GM12878 (cell line): Measurements from ENCODE around the gene JTB. TPM values are rescaled to one million over a fixed set of nuclear protein-coding genes. Genes with fewer than 3 reads are reported as not detected.

ENCODE experiments used
- ATAC-seq: fragments of 200-7000 bp; cut with Tn5 transposase; 3 replicates; pipeline ENCODE4 v1.9.1; 2020; ENCODE audit warnings: mild to moderate bottlenecking, moderate library complexity
- BruUV-seq: library from RNA; stranded (reverse); fragments of 400-500 nt; replicated peaks from 2 replicates; lab custom pipeline; 2021; lab: Mats Ljungman, UMichigan
- CTCF ChIA-PET: fragments of 300-600 bp; sonication (Branson Sonifier 250); formaldehyde crosslinking; extraction: SDS; loops from one replicate; lab custom pipeline; 2021; ENCODE audit warnings: inconsistent platforms; lab: Yijun Ruan, JAX
- POLR2A ChIA-PET: fragments of 350-600 bp; formaldehyde crosslinking; extraction: SDS; loops from one replicate; lab custom pipeline; 2021; ENCODE audit warnings: inconsistent platforms; lab: Charles Lee
- RAD21 ChIA-PET: fragments of 300-600 bp; sonication (Branson Sonifier 250); formaldehyde crosslinking; loops from one replicate; lab custom pipeline; 2023; ENCODE audit warnings: antibody characterized with exemption; ENCODE audit not compliant: unreplicated experiment; lab: Charles Lee
- SMC1A ChIA-PET: fragments of 300-600 bp; sonication (Branson Sonifier 250); formaldehyde crosslinking; loops from one replicate; lab custom pipeline; 2023; ENCODE audit not compliant: unreplicated experiment, uncharacterized antibody; lab: Charles Lee
- DNase-seq: peaks from one replicate; pipeline ENCODE4 v3.0.0-alpha.2; 2011; ENCODE audit warnings: low read depth, low spot score
- FAIRE-seq: peaks from 3 replicates; lab custom pipeline; 2011; peaks lifted over from hg19 to GRCh38; lab: Jason Lieb, UNC
- H2AFZ ChIP-seq: 2 replicates; pipeline ENCODE4 v1.6.0; 2011; ENCODE audit warnings: low read depth, low read length, control low read depth; ENCODE audit not compliant: control insufficient read depth
- H3K27ac ChIP-seq: 2 replicates; pipeline ENCODE4 v1.5.1; 2011; ENCODE audit warnings: control low read depth; ENCODE audit not compliant: control insufficient read depth, insufficient read depth
- H3K27me3 ChIP-seq, 2 experiments: replicated peaks in 1 of 2; 2 replicates each; pipeline versions ENCODE4 v1.6.0 to v1.6.1; 2011; ENCODE audit warnings: low read length in 1 of 2; ENCODE audit not compliant: control insufficient read depth in 2 of 2, insufficient read depth in 2 of 2
- H3K36me3 ChIP-seq, 2 experiments: 2 replicates each; pipeline ENCODE4 v1.5.1; 2011; ENCODE audit warnings: low read length in 1 of 2; ENCODE audit not compliant: control insufficient read depth in 2 of 2, insufficient read depth in 2 of 2
- H3K4me1 ChIP-seq: 2 replicates; pipeline ENCODE4 v1.6.1; 2011; ENCODE audit warnings: mild to moderate bottlenecking, low read length, moderate library complexity, mixed read lengths; ENCODE audit not compliant: control insufficient read depth, insufficient read depth
- H3K4me2 ChIP-seq: 2 replicates; pipeline ENCODE4 v1.6.0; 2011; ENCODE audit warnings: control low read depth; ENCODE audit not compliant: control insufficient read depth, insufficient read depth
- H3K4me3 ChIP-seq: fragments of 200-600 bp; sonication (generic); 2 replicates; pipeline ENCODE4 v1.5.1; 2016
- H3K79me2 ChIP-seq: 2 replicates; pipeline ENCODE4 v1.6.0; 2011; ENCODE audit warnings: low read length; ENCODE audit not compliant: control insufficient read depth, insufficient read depth
- H3K9ac ChIP-seq: 2 replicates; pipeline ENCODE4 v1.8.0; 2011; ENCODE audit warnings: low read length, control low read depth, mixed read lengths; ENCODE audit not compliant: control insufficient read depth, insufficient read depth
- H3K9me3 ChIP-seq: replicated peaks from 3 replicates; pipeline ENCODE4 v1.5.1; 2011; ENCODE audit warnings: mild to moderate bottlenecking, low read length; ENCODE audit not compliant: control insufficient read depth, insufficient read depth
- H4K20me1 ChIP-seq: 2 replicates; pipeline ENCODE4 v1.6.0; 2011; ENCODE audit not compliant: control insufficient read depth, insufficient read depth
- CREB1 ChIP-seq: IDR thresholded peaks from 2 replicates; pipeline ENCODE4 v1.6.1; 2012; ENCODE audit warnings: low read depth, mild to moderate bottlenecking, inconsistent platforms
- DPF2 ChIP-seq: fragments of 450-650 bp; IDR thresholded peaks from 2 replicates; pipeline ENCODE4 v1.6.1; 2017; ENCODE audit warnings: mild to moderate bottlenecking
- ETV6 ChIP-seq, 2 experiments: fragments of 450-650 bp in 1 of 2; IDR thresholded peaks in 1 of 2; conservative IDR thresholded peaks in 1 of 2; 2 replicates each; pipeline ENCODE4 v1.6.1; 2014; ENCODE audit warnings: antibody characterized with exemption in 1 of 2, borderline replicate concordance in 1 of 2, low read depth in 1 of 2, mild to moderate bottlenecking in 1 of 2, moderate library complexity in 1 of 2
- FOXK2 ChIP-seq: fragments of 450-650 bp; IDR thresholded peaks from 2 replicates; pipeline ENCODE4 v1.6.1; 2017; ENCODE audit warnings: mild to moderate bottlenecking, moderate library complexity
- HDGF ChIP-seq: fragments of 450-650 bp; IDR thresholded peaks from 2 replicates; pipeline ENCODE4 v1.6.1; 2016; ENCODE audit warnings: antibody characterized with exemption
- IKZF1 ChIP-seq: fragments of 450-650 bp; conservative IDR thresholded peaks from 2 replicates; pipeline ENCODE4 v1.6.1; 2017; ENCODE audit warnings: antibody characterized with exemption, mild to moderate bottlenecking
- JUNB ChIP-seq: IDR thresholded peaks from 2 replicates; pipeline ENCODE4 v1.6.1; 2016; ENCODE audit warnings: antibody characterized with exemption, mild to moderate bottlenecking
- LARP7 ChIP-seq: fragments of 450-650 bp; IDR thresholded peaks from 2 replicates; pipeline ENCODE4 v1.6.1; 2017; ENCODE audit warnings: mild to moderate bottlenecking
- NBN ChIP-seq: fragments of 450-650 bp; IDR thresholded peaks from 2 replicates; pipeline ENCODE4 v1.6.1; 2016
- NFXL1 ChIP-seq: fragments of 450-650 bp; IDR thresholded peaks from 2 replicates; pipeline ENCODE4 v1.6.1; 2017; ENCODE audit warnings: antibody characterized with exemption, mild to moderate bottlenecking, borderline replicate concordance
- NR2C1 ChIP-seq: fragments of 450-650 bp; IDR thresholded peaks from 2 replicates; pipeline ENCODE4 v1.6.1; 2017; ENCODE audit warnings: antibody characterized with exemption, mild to moderate bottlenecking, moderate library complexity
- RAD21 ChIP-seq: IDR thresholded peaks from 2 replicates; pipeline ENCODE4 v1.6.1; 2011; ENCODE audit warnings: mild to moderate bottlenecking, low read depth, low read length, moderate library complexity; ENCODE audit not compliant: insufficient read depth
- RBBP5 ChIP-seq: fragments of 200-600 bp; sonication (generic); conservative IDR thresholded peaks from 2 replicates; pipeline ENCODE4 v1.6.1; 2016
- TCF7 ChIP-seq: IDR thresholded peaks from 2 replicates; pipeline ENCODE4 v1.6.1; 2014; ENCODE audit warnings: antibody characterized with exemption, borderline replicate concordance
- ZBTB11 ChIP-seq: fragments of 450-650 bp; formaldehyde crosslinking; IDR thresholded peaks from 2 replicates; pipeline ENCODE4 v1.5.0; 2022; ENCODE audit warnings: mild to moderate bottlenecking, missing genetic modification characterization
- ZNF592 ChIP-seq: fragments of 450-650 bp; IDR thresholded peaks from 2 replicates; pipeline ENCODE4 v1.6.1; 2017; ENCODE audit warnings: mild to moderate bottlenecking, moderate library complexity
- WGBS: methylation state at CpG from one replicate; pipeline ENCODE4 v1.1.6; 2016; ENCODE audit warnings: low lambda C conversion rate; ENCODE audit not compliant: insufficient replicate concordance, insufficient coverage; ENCODE audit errors: missing lambda C conversion rate; 5-methylcytosine and 5-hydroxymethylcytosine counted together
- in situ Hi-C: fragments of 300-500 bp; cut with MboI; formaldehyde crosslinking; loops from 9 replicates; pipeline ENCODE4 v1.14.3; 2018; ENCODE audit warnings: mixed read lengths
- intact Hi-C: fragments of 100-400 bp; cut with micrococcal nuclease; formaldehyde crosslinking; loops from one replicate; pipeline ENCODE4 v1.14.2; 2022; ENCODE audit not compliant: unreplicated experiment
- polyA plus RNA-seq, 11 experiments: library from polyadenylated mRNA; depleted of rRNA in 4 of 11; unstranded in 6 of 11; stranded (reverse) in 5 of 11; fragments of >200 nt; fragmentation: Nextera tagmentation in 4 of 11; fragmentation: Illumina TruSeq in 1 of 11; extraction: Ambion mirVana in 4 of 11; extraction: Trizol in 1 of 11; gene quantifications; 1 replicate in 1 of 11; 2 replicates in 10 of 11; pipeline versions ENCODE4 v1.2.1 to v1.2.3, GENCODE V29; 2011 to 2016; ENCODE audit warnings: inconsistent platforms in 2 of 11, missing spikeins in 2 of 11, low read depth in 1 of 11
- total RNA-seq, 4 experiments: library from RNA; depleted of rRNA in 3 of 4; stranded (reverse); fragments of >200 nt in 3 of 4; fragmentation: Illumina TruSeq in 1 of 4; extraction: Trizol in 1 of 4; gene quantifications; 2 replicates each; pipeline versions ENCODE4 v1.2.1 to v1.2.3, GENCODE V29; 2013 to 2021

The JTB gene
- total and polyA plus RNA-seq, 10 of the 15 experiments (the other 5 are each of a cell fraction or from before 2014, with no cell fraction given): 25.0 to 298 (median 155) TPM

- RAD21 ChIA-PET: interaction anchor here (0.6 to 6.4 kb wide), 10 partner anchors 12 to 166 kb away, joined by 3 to 42 read pairs (median 8); partner anchors contain the start of genes DENND4B, GATAD2B, JTB and RAB13
- Histone ChIP-seq H3K4me2 (peak within 1 kb of the TSS; percentile 98), H3K9me3 (no peaks in the 10 kb centered on the region), H3K4me3 (peak within 1 kb of the TSS; percentile 88), H3K79me2 (peaks cover 56% of the 10 kb centered on the region), H4K20me1 (no peaks in the 10 kb centered on the region; the same call in 1 of the 2 replicates), H2AFZ (peak within 1 kb of the TSS; percentile 75), H3K36me3 (peaks cover 9 to 15% of the 10 kb centered on the region in 2 experiments), H3K27me3 (no peaks in the 10 kb centered on the region), H3K9ac (peak within 1 kb of the TSS; percentile 98), H3K4me1 (peaks cover 13% of the 10 kb centered on the region), H3K27ac (peak within 1 kb of the TSS; percentile 93)
- ATAC-seq (peak; percentile 65), DNase-seq (peak; percentile 91), FAIRE-seq (peak; percentile 84)
- intact Hi-C loops: no loop called here
- BruUV-seq: TSS peak; percentile 57
- CTCF ChIA-PET: interaction anchor here (0.5 to 7.1 kb wide), 16 partner anchors 9 to 308 kb away, joined by 3 to 64 read pairs (median 3); partner anchors contain the start of genes DENND4B, GATAD2B, JTB and RAB13
- POLR2A ChIA-PET: interaction anchor here (0.5 to 10.0 kb wide), 21 partner anchors 9 to 392 kb away, joined by 3 to 132 read pairs (median 4); partner anchors contain the start of genes DENND4B, GATAD2B, INTS3 and JTB
- SMC1A ChIA-PET: interaction anchor here (1.1 to 7.7 kb wide), 9 partner anchors 9 to 167 kb away, joined by 3 to 82 read pairs (median 5); partner anchors contain the start of genes DENND4B, GATAD2B, JTB and RAB13
- WGBS: under 1% methylated on average over 54 of the region's 54 CpGs
- in situ Hi-C loops: no loop called here
- no peak for TF ChIP-seq NR2C1
- TF ChIP-seq LARP7: 0 out of 2 replicates have a peak, but pooled peaks have one; percentile 10
- TF ChIP-seq CREB1: no peak
- no peak; the same call in 1 of the 2 replicates for TF ChIP-seq ZNF592
- TF ChIP-seq NFXL1: no peak
- no peak for TF ChIP-seq RAD21
- no peak for TF ChIP-seq JUNB
- no peak for TF ChIP-seq TCF7
- TF ChIP-seq HDGF: no peak
- TF ChIP-seq IKZF1: peak; percentile 67; the same call in 1 of the 2 replicates
- peak; percentile 64; the same call in 1 of the 2 replicates for TF ChIP-seq NBN
- no peak for TF ChIP-seq RBBP5
- TF ChIP-seq ZBTB11: no peak
- no peak for TF ChIP-seq FOXK2
- TF ChIP-seq DPF2: peak; percentile 37
- no peak for TF ChIP-seq ETV6 (conservative IDR thresholded peaks at IDR 0.05 in 1 of 2, IDR thresholded peaks at IDR 0.05 in 1 of 2; ENCODE audit: borderline replicate concordance in 1 of 2, low read depth in 1 of 2)
Measured at GRCh38 chr1:153963030-153963849, 14.2 kb downstream of the JTB start, which contains the start of gene SLC39A1. SLC39A1 (minus strand) TSS chr1:153963537; CDS start chr1:153962715, 822 bp downstream.
